Left ventricle myocardium superior (tissue), 1 donor: ENCODE results near the gene PRR29. TPM values are rescaled to one million over a fixed set of nuclear protein-coding genes. Genes with fewer than 3 reads are reported as not detected.
A peak's percentile ranks its signal among the peaks of the same experiment; 100 is the strongest.

Experiments used
- ATAC-seq: fragments of 200-7000 bp; cut with Tn5 transposase; one replicate; pipeline ENCODE4 v1.9.1; 2020; ENCODE audit warnings: mild to moderate bottlenecking, moderate library complexity
- DNase-seq: peaks from one replicate; pipeline ENCODE4 v3.0.0-alpha.2; 2020
- intact Hi-C: fragments of 100-400 bp; cut with micrococcal nuclease; formaldehyde crosslinking; loops from one replicate; pipeline ENCODE4 v1.11.0; 2022
- total RNA-seq: library from RNA; stranded (reverse); fragmentation: NEBNext Ultra II Directional; extraction: Animal tissue kit (Norgen Biotek cat#: 25700); gene quantifications from one replicate; pipeline ENCODE4 v1.2.1, GENCODE V29; 2021
- donor health status: DM: no; HTN: yes; CAD: no; lungs with severe emphysema.

Gene PRR29
- total RNA-seq, 1 donor from 2014 or later, result 0.20 TPM

- intact Hi-C loops, result no loop called here
- no peak for ATAC-seq
- DNase-seq, result no peak
Observed at GRCh38 chr17:64032081-64032480, 33.9 kb downstream of the PRR29 start.

GRCh38 chr17:64036198-64036922 lies 38.2 kb downstream of the PRR29 start:
- intact Hi-C loops, result no loop called here
- DNase-seq (no peak), ATAC-seq (no peak)

- intact Hi-C loops, result no loop called here
- ATAC-seq (no peak), DNase-seq (no peak)
Observed at GRCh38 chr17:64037180-64037579, 39.0 kb downstream of the PRR29 start.

GRCh38 chr17:64037802-64038201 lies 39.7 kb downstream of the PRR29 start:
- intact Hi-C loops, result no loop called here
- no peak for DNase-seq
- no peak for ATAC-seq

GRCh38 chr17:64038331-64039105 lies 40.4 kb downstream of the PRR29 start:
- intact Hi-C loops, result no loop called here
- ATAC-seq (no peak), DNase-seq (no peak)

- no peak for DNase-seq
- ATAC-seq, result no peak
- intact Hi-C loops, result no loop called here
Observed at GRCh38 chr17:64039106-64039400, 40.9 kb downstream of the PRR29 start.

- ATAC-seq (no peak), DNase-seq (no peak)
- intact Hi-C loops, result no loop called here
Observed at GRCh38 chr17:64040206-64040605, 42.1 kb downstream of the PRR29 start.

GRCh38 chr17:64041912-64042311 lies 43.8 kb downstream of the PRR29 start:
- no peak for ATAC-seq

GRCh38 chr17:64042700-64043485 lies 44.7 kb downstream of the PRR29 start:
- no peak for ATAC-seq
- DNase-seq, result no peak
- intact Hi-C loops, result no loop called here

More at GRCh38 chr17:64041912-64042311, 43.8 kb downstream of the PRR29 start:
- intact Hi-C loops, result no loop called here
- DNase-seq, result no peak

GRCh38 chr17:64045176-64045575 lies 47.0 kb downstream of the PRR29 start:
- no peak for ATAC-seq
- intact Hi-C loops, result no loop called here
- DNase-seq, result no peak

GRCh38 chr17:64048805-64049204 lies 50.7 kb downstream of the PRR29 start:
- intact Hi-C loops, result no loop called here
- DNase-seq (no peak), ATAC-seq (no peak)

- DNase-seq (no peak), ATAC-seq (peak; percentile 50)
- intact Hi-C loops, result no loop called here
Observed at GRCh38 chr17:64051153-64051552, 53.0 kb downstream of the PRR29 start.

- intact Hi-C loops, result no loop called here
- no peak for ATAC-seq
- DNase-seq, result no peak
Observed at GRCh38 chr17:64053101-64053500, 55.0 kb downstream of the PRR29 start.

Other genes with a start within 250 kb of the PRR29 start
- gene CCDC47, start 224.8 kb upstream of the PRR29 start, total RNA-seq, result 90.1 TPM
- gene DDX42, start 224.2 kb upstream of the PRR29 start, total RNA-seq, result 56.7 TPM
- gene PSMC5, start 170.9 kb upstream of the PRR29 start, total RNA-seq, result 141 TPM
- 35.9 TPM for gene FTSJ3, start 170.7 kb upstream of the PRR29 start, total RNA-seq
- 28.4 TPM for gene SMARCD2, start 155.7 kb upstream of the PRR29 start, total RNA-seq
- not detected for gene CSH2, start 124.7 kb upstream of the PRR29 start, total RNA-seq
- not detected for gene GH2, start 116.4 kb upstream of the PRR29 start, total RNA-seq
- gene CSH1, start 101.8 kb upstream of the PRR29 start, total RNA-seq, result not detected
- gene CSHL1, start 87.1 kb upstream of the PRR29 start, total RNA-seq, result not detected
- not detected for gene GH1, start 79.5 kb upstream of the PRR29 start, total RNA-seq
- gene CD79B, start 66.0 kb upstream of the PRR29 start, total RNA-seq, result 5.7 TPM
- 0.32 TPM for gene SCN4A, start 25.4 kb upstream of the PRR29 start, total RNA-seq
- 30.6 TPM for gene ICAM2, start 22.3 kb downstream of the PRR29 start, total RNA-seq
- gene ERN1, start 131.8 kb downstream of the PRR29 start, total RNA-seq, result 9.0 TPM